Inflammatory macrophage treated with lipopolysaccharide for 4 hours (primary cell): ENCODE results near the gene PRKCSH.
"Not testable (repeated sequence)": the region's sequence is repeated elsewhere in the genome, so short reads cannot be mapped to it uniquely, and the experiment has no call there.

Experiments used
- DNase-seq: peaks from one replicate; pipeline ENCODE4 v3.0.0-alpha.2; 2020

Gene PRKCSH

GRCh38 chr19:11420429-11421370 is 14.7 kb upstream of the PRKCSH start:
- DNase-seq, result peak; percentile 19

GRCh38 chr19:11421371-11422098 is 13.9 kb upstream of the PRKCSH start:
- peak; percentile 12 for DNase-seq

GRCh38 chr19:11422163-11423065 is 13.0 kb upstream of the PRKCSH start:
- peak; percentile 55 for DNase-seq

GRCh38 chr19:11423164-11423790 is 12.2 kb upstream of the PRKCSH start:
- no peak for DNase-seq

GRCh38 chr19:11423791-11424181 is 11.6 kb upstream of the PRKCSH start:
- DNase-seq, result no peak

- no peak for DNase-seq
These were observed 9.5 kb upstream of the PRKCSH start for GRCh38 chr19:11425719-11426457.

- no peak for DNase-seq
These were observed 8.8 kb upstream of the PRKCSH start for GRCh38 chr19:11426656-11427055.

GRCh38 chr19:11433526-11433925 is 1.9 kb upstream of the PRKCSH start:
- DNase-seq, result not testable (repeated sequence)

GRCh38 chr19:11434703-11435056 is 755 bp upstream of the PRKCSH start:
- no peak for DNase-seq

- peak; percentile 22 for DNase-seq
These were observed 438 bp downstream of the PRKCSH start for GRCh38 chr19:11435833-11436313.

- no peak for DNase-seq
These were observed 2.5 kb downstream of the PRKCSH start for GRCh38 chr19:11437955-11438354.

- DNase-seq, result no peak
These were observed 8.6 kb downstream of the PRKCSH start for GRCh38 chr19:11444059-11444458.

- DNase-seq, result no peak
These were observed 9.7 kb downstream of the PRKCSH start for GRCh38 chr19:11445141-11445540.

GRCh38 chr19:11446271-11446651 is 10.8 kb downstream of the PRKCSH start:
- DNase-seq, result no peak

- DNase-seq, result peak; percentile 30
These were observed 11.3 kb downstream of the PRKCSH start for GRCh38 chr19:11446652-11447301.

- DNase-seq, result no peak
These were observed 12.2 kb downstream of the PRKCSH start for GRCh38 chr19:11447347-11448262.

- DNase-seq, result no peak
These were observed 13.0 kb downstream of the PRKCSH start for GRCh38 chr19:11448410-11448809.

GRCh38 chr19:11448923-11449554 is 13.6 kb downstream of the PRKCSH start:
- DNase-seq, result no peak

GRCh38 chr19:11450570-11451326 is 15.3 kb downstream of the PRKCSH start:
- DNase-seq, result no peak
